A549 (cell line): ENCODE measurements around the gene RFX1. TPM values are rescaled to one million over a fixed set of nuclear protein-coding genes. Genes with fewer than 3 reads are reported as not detected.

ENCODE experiments used
- ATAC-seq, 2 experiments: fragments of 200-7000 bp in 1 of 2; fragments of >200 bp in 1 of 2; cut with Nextera tagmentation in 1 of 2; cut with Tn5 transposase in 1 of 2; 3 replicates each; pipeline versions ENCODE4 v1.8.0 to v1.9.1; 2018 to 2020; ENCODE audit warnings: mild to moderate bottlenecking in 1 of 2, moderate library complexity in 1 of 2
- CTCF ChIA-PET: fragments of 300-600 bp; sonication (Branson Sonifier 250); formaldehyde crosslinking; extraction: SDS; loops from one replicate; lab custom pipeline; 2021; ENCODE audit warnings: antibody characterized with exemption, inconsistent platforms; lab: Yijun Ruan, JAX
- POLR2A ChIA-PET: fragments of 350-600 bp; formaldehyde crosslinking; extraction: SDS; loops from one replicate; lab custom pipeline; 2021; ENCODE audit warnings: antibody characterized with exemption, inconsistent platforms; lab: Yijun Ruan, JAX
- DNase-seq, 2 experiments: peaks; one replicate each; pipeline versions ENCODE4 v3.0.0 to v3.0.0-alpha.2; 2011 to 2016; ENCODE audit warnings: low read depth in 1 of 2, low spot score in 1 of 2
- FAIRE-seq: peaks from 2 replicates; lab custom pipeline; 2011; peaks lifted over from hg19 to GRCh38; lab: Jason Lieb, UNC
- H3K27ac ChIP-seq, 2 experiments: fragments of >200 bp; sonication (Bioruptor Twin); formaldehyde crosslinking; 3 replicates each; pipeline ENCODE4 v1.5.1; 2016 to 2017
- H3K4me1 ChIP-seq: fragments of >200 bp; sonication (Bioruptor Twin); formaldehyde crosslinking; 3 replicates; pipeline ENCODE4 v1.6.1; 2016
- H3K4me2 ChIP-seq: fragments of >200 bp; sonication (Bioruptor Twin); formaldehyde crosslinking; 3 replicates; pipeline ENCODE4 v1.6.1; 2016
- H3K4me3 ChIP-seq: fragments of >200 bp; sonication (Bioruptor Twin); formaldehyde crosslinking; 3 replicates; pipeline ENCODE4 v1.5.1; 2016
- H3K9me3 ChIP-seq: fragments of >200 bp; sonication (Bioruptor Twin); formaldehyde crosslinking; 3 replicates; pipeline ENCODE4 v1.6.1; 2016
- CBX2 ChIP-seq: fragments of 200-600 bp; sonication (generic); IDR thresholded peaks from 2 replicates; pipeline ENCODE4 v1.6.1; 2016; ENCODE audit warnings: low read depth, mild to moderate bottlenecking, borderline replicate concordance
- CBX8 ChIP-seq: fragments of 200-600 bp; sonication (generic); IDR thresholded peaks from 2 replicates; pipeline ENCODE4 v1.6.1; 2016
- CEBPB ChIP-seq, 2 experiments: fragments of >200 bp in 1 of 2; sonication (Bioruptor Twin) in 1 of 2; formaldehyde crosslinking in 1 of 2; IDR thresholded peaks; 2 replicates each; pipeline ENCODE4 v1.6.1; 2012 to 2016
- E2F6 ChIP-seq: IDR thresholded peaks from 2 replicates; pipeline ENCODE4 v1.6.1; 2012; ENCODE audit warnings: low read depth, borderline replicate concordance
- EHF ChIP-seq: fragments of 250-450 bp; sonication (Bioruptor Pico); IDR thresholded peaks from 2 replicates; pipeline ENCODE4 v1.5.0; 2020; ENCODE audit warnings: mild to moderate bottlenecking
- EHMT2 ChIP-seq: fragments of 200-600 bp; sonication (generic); IDR thresholded peaks from 2 replicates; pipeline ENCODE4 v1.6.1; 2016; ENCODE audit warnings: antibody characterized with exemption, low read depth, mild to moderate bottlenecking, moderate library complexity
- EP300 ChIP-seq, 2 experiments: fragments of >200 bp; sonication (Bioruptor Twin); formaldehyde crosslinking; IDR thresholded peaks; 2 replicates in 1 of 2; 3 replicates in 1 of 2; pipeline ENCODE4 v1.6.1; 2016 to 2017
- ESRRA ChIP-seq: fragments of 150-350 bp; IDR thresholded peaks from 2 replicates; pipeline ENCODE4 v1.6.1; 2014; ENCODE audit warnings: mild to moderate bottlenecking, low read length, borderline replicate concordance
- HOXA7 ChIP-seq: fragments of 250-450 bp; sonication (Bioruptor Pico); IDR thresholded peaks from 2 replicates; pipeline ENCODE4 v1.5.0; 2020; ENCODE audit warnings: mild to moderate bottlenecking, moderate library complexity
- JUN ChIP-seq, 2 experiments: fragments of >200 bp; sonication (Bioruptor Twin); formaldehyde crosslinking; IDR thresholded peaks; 2 replicates in 1 of 2; 3 replicates in 1 of 2; pipeline ENCODE4 v1.6.1; 2016 to 2017
- PHF8 ChIP-seq: fragments of 200-600 bp; sonication (generic); IDR thresholded peaks from 2 replicates; pipeline ENCODE4 v1.6.1; 2016; ENCODE audit warnings: low read depth, mild to moderate bottlenecking, antibody characterized with exemption, moderate library complexity, borderline replicate concordance
- RAD21 ChIP-seq, 2 experiments: fragments of >200 bp in 1 of 2; sonication (Bioruptor Twin) in 1 of 2; formaldehyde crosslinking in 1 of 2; IDR thresholded peaks in 1 of 2; conservative IDR thresholded peaks in 1 of 2; 2 replicates in 1 of 2; 3 replicates in 1 of 2; pipeline ENCODE4 v1.6.1; 2012 to 2018; ENCODE audit warnings: inconsistent platforms in 1 of 2
- TFCP2L1 ChIP-seq: fragments of 250-450 bp; sonication (Bioruptor Pico); IDR thresholded peaks from 2 replicates; pipeline ENCODE4 v1.5.0; 2021; ENCODE audit warnings: mild to moderate bottlenecking
- TP53 ChIP-seq: fragments of 250-450 bp; sonication (Bioruptor Pico); IDR thresholded peaks from 2 replicates; pipeline ENCODE4 v1.5.0; 2021; ENCODE audit warnings: mild to moderate bottlenecking, moderate library complexity
- ZC3H11A ChIP-seq: fragments of 450-650 bp; IDR thresholded peaks from 2 replicates; pipeline ENCODE4 v1.6.1; 2014; ENCODE audit warnings: antibody characterized with exemption, mild to moderate bottlenecking
- ZFP36 ChIP-seq: fragments of 450-650 bp; IDR thresholded peaks from 2 replicates; pipeline ENCODE4 v1.6.1; 2014; ENCODE audit warnings: borderline replicate concordance; ENCODE audit not compliant: partially characterized antibody
- ZNF302 ChIP-seq: fragments of 250-450 bp; sonication (Bioruptor Pico); IDR thresholded peaks from 2 replicates; pipeline ENCODE4 v1.9.0; 2021; ENCODE audit warnings: inconsistent platforms, mild to moderate bottlenecking, moderate library complexity
- WGBS: methylation state at CpG from one replicate; pipeline ENCODE4 v1.1.6; 2017; ENCODE audit errors: missing lambda C conversion rate; 5-methylcytosine and 5-hydroxymethylcytosine counted together
- polyA plus RNA-seq, 4 experiments: library from polyadenylated mRNA; depleted of rRNA in 3 of 4; stranded (reverse); fragments of >200 nt; fragmentation: RNase III in 1 of 4; extraction: RNeasy Plus Mini Kit Qiagen cat#74134 plus additional on column Dnase treatment in 1 of 4; gene quantifications; 2 replicates in 3 of 4; 3 replicates in 1 of 4; pipeline ENCODE4 v1.2.3, GENCODE V29; 2011 to 2017
- TF ChIP-seq, protein P1 (sequence below): fragments of >200 bp; sonication (Bioruptor Twin); formaldehyde crosslinking; IDR thresholded peaks from 3 replicates; pipeline ENCODE4 v1.5.1; 2016
- TF ChIP-seq, protein P2 (sequence below): fragments of 200-600 bp; sonication (generic); IDR thresholded peaks from 2 replicates; pipeline ENCODE4 v1.6.1; 2016; ENCODE audit warnings: antibody characterized with exemption, mild to moderate bottlenecking, moderate library complexity
- TF ChIP-seq, protein P3 (sequence below): fragments of 150-350 bp; IDR thresholded peaks from 2 replicates; pipeline ENCODE4 v1.6.1; 2014; ENCODE audit warnings: low read depth, mild to moderate bottlenecking, low read length

The RFX1 gene
- polyA plus RNA-seq, 2 of the 4 experiments (the other 2 are of a cell fraction) = 0.57 to 5.4 TPM

DNA sequence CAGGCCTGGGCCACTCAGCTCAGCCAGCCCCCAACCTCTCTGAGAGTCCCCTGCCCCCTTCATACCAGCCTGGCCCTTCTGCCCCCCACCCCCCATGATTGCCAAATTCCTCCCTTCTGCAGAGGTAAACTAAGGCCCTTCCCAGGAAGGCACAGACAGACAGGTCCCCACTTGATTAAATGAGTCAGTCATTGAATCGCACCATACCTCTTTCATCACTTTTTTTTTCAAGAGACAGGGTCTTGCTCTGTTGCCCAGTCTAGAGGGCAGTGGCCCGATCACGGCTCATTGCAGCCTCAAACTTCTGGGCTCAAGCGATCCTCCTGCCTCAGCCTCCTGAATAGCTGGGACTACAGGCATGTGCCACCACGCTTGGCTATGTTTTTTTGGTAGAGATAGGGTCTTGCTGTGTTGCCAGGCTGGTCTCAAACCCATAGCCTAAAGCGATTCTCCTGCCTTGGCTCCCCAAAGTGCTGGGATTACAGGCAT, 73.9 kb downstream of the RFX1 start:
- ATAC-seq = no peak
- WGBS = 85% methylated on average over 6 of the region's 6 CpGs
- DNase-seq = no peak
- Histone ChIP-seq H3K27ac (no peak overlapping the region), H3K4me2 (no peak overlapping the region), H3K4me1 (0 out of 3 replicates have a peak, but pooled peaks cover 3% of the 10 kb centered on the region), H3K9me3 (no peaks in the 10 kb centered on the region), H3K4me3 (no peak overlapping the region)
- ChIA-PET CTCF (no interaction called here), POLR2A (no interaction called here)
- no peak for TF ChIP-seq PHF8
- TF ChIP-seq, protein P1, sequence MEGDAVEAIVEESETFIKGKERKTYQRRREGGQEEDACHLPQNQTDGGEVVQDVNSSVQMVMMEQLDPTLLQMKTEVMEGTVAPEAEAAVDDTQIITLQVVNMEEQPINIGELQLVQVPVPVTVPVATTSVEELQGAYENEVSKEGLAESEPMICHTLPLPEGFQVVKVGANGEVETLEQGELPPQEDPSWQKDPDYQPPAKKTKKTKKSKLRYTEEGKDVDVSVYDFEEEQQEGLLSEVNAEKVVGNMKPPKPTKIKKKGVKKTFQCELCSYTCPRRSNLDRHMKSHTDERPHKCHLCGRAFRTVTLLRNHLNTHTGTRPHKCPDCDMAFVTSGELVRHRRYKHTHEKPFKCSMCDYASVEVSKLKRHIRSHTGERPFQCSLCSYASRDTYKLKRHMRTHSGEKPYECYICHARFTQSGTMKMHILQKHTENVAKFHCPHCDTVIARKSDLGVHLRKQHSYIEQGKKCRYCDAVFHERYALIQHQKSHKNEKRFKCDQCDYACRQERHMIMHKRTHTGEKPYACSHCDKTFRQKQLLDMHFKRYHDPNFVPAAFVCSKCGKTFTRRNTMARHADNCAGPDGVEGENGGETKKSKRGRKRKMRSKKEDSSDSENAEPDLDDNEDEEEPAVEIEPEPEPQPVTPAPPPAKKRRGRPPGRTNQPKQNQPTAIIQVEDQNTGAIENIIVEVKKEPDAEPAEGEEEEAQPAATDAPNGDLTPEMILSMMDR = no peak
- TF ChIP-seq ESRRA = no peak
- no peak for TF ChIP-seq ZNF302 (CRISPR knock-in tag)
- TF ChIP-seq TFCP2L1 (CRISPR knock-in tag) = no peak
- no peak for TF ChIP-seq ZC3H11A
- no peak for TF ChIP-seq ZFP36
- no peak for TF ChIP-seq EP300 (IDR thresholded peaks at IDR 0.05)
- no peak for TF ChIP-seq EHMT2
- TF ChIP-seq, protein P2, sequence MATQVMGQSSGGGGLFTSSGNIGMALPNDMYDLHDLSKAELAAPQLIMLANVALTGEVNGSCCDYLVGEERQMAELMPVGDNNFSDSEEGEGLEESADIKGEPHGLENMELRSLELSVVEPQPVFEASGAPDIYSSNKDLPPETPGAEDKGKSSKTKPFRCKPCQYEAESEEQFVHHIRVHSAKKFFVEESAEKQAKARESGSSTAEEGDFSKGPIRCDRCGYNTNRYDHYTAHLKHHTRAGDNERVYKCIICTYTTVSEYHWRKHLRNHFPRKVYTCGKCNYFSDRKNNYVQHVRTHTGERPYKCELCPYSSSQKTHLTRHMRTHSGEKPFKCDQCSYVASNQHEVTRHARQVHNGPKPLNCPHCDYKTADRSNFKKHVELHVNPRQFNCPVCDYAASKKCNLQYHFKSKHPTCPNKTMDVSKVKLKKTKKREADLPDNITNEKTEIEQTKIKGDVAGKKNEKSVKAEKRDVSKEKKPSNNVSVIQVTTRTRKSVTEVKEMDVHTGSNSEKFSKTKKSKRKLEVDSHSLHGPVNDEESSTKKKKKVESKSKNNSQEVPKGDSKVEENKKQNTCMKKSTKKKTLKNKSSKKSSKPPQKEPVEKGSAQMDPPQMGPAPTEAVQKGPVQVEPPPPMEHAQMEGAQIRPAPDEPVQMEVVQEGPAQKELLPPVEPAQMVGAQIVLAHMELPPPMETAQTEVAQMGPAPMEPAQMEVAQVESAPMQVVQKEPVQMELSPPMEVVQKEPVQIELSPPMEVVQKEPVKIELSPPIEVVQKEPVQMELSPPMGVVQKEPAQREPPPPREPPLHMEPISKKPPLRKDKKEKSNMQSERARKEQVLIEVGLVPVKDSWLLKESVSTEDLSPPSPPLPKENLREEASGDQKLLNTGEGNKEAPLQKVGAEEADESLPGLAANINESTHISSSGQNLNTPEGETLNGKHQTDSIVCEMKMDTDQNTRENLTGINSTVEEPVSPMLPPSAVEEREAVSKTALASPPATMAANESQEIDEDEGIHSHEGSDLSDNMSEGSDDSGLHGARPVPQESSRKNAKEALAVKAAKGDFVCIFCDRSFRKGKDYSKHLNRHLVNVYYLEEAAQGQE = no peak
- no peak for TF ChIP-seq CBX8
- TF ChIP-seq HOXA7 (CRISPR knock-in tag) = no peak
- no peak for TF ChIP-seq TP53
- TF ChIP-seq RAD21 (conservative IDR thresholded peaks at IDR 0.05 in 1 of 2, IDR thresholded peaks at IDR 0.05 in 1 of 2) = no peak
- no peak for TF ChIP-seq CBX2
- no peak for TF ChIP-seq JUN (IDR thresholded peaks at IDR 0.05)
- TF ChIP-seq CEBPB (IDR thresholded peaks at IDR 0.05) = no peak
- TF ChIP-seq, protein P3, sequence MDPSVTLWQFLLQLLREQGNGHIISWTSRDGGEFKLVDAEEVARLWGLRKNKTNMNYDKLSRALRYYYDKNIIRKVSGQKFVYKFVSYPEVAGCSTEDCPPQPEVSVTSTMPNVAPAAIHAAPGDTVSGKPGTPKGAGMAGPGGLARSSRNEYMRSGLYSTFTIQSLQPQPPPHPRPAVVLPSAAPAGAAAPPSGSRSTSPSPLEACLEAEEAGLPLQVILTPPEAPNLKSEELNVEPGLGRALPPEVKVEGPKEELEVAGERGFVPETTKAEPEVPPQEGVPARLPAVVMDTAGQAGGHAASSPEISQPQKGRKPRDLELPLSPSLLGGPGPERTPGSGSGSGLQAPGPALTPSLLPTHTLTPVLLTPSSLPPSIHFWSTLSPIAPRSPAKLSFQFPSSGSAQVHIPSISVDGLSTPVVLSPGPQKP = no peak
- no peak for TF ChIP-seq EHF (CRISPR knock-in tag)
- TF ChIP-seq E2F6 = no peak
- no peak for FAIRE-seq
